Measurements from ENCODE around the gene KCNAB1.

DNA sequence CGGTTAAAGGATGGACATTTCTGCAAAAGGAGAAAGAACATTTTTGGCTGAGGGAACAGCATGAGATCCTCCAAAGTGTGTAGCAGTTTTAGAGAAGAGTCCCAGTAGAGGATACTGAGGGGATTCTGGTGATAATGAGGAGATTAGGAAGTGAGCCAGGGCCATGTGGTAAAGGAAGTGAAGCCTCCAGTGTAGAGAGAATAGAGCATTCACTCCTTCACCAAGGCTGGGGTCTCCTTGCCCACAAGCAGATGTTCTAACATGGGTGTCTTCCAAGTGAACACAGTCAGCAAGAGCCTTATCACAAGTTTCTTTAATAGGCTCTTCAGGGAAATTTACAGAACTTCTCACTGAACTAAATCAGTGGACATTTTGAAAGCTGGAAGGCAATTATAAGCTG is 260.9 kb downstream of the KCNAB1 start:
- no peak for TF ChIP-seq EZH2 (IDR thresholded peaks at IDR 0.05; ENCODE audit: borderline replicate concordance, low read depth, low read length, severe bottlenecking)
- TF ChIP-seq POLR2AphosphoS5 (IDR thresholded peaks at IDR 0.05; ENCODE audit: insufficient read depth, low read depth, low read length): no peak
- TF ChIP-seq POLR2A (IDR thresholded peaks at IDR 0.05; ENCODE audit: low read depth, low read length): no peak

Data from endothelial cell of umbilical vein (primary cell).